ENCODE measurements around the gene NUDT19. TPM values are rescaled to one million over a fixed set of nuclear protein-coding genes. Genes with fewer than 3 reads are reported as not detected.

NUDT19 gene
- total RNA-seq = 10 to 100 TPM in 2 of 4 donors, 1 to 10 TPM in 2; 6.1 to 13.6 (median 9.0) TPM

GRCh38 chr19:32691291-32691951 is at the start of gene NUDT19:
Gene NUDT19, plus strand, starts transcription at chr19:32691821. Its CDS starts 140 bp downstream, at chr19:32691961.
- Histone ChIP-seq H3K9me3 (no peaks in the 10 kb centered on the region), H3K4me3 (peak within 1 kb of the TSS; percentile 56 to 70), H3K36me3 (no peaks in the 10 kb centered on the region), H3K27me3 (no peaks in the 10 kb centered on the region), H3K4me1 (peaks cover 0 to 59% (median 23%) of the 10 kb centered on the region in 3 donors), H3K27ac (peak within 1 kb of the TSS; percentile 27 to 90 (median 82))
- peak; percentile 95 for ATAC-seq
- WGBS, 2 donors (ENCODE audit: low coverage in 1 of 2) = 11 to 35% methylated on average over 5 to 6 of the region's 32 CpGs
- TF ChIP-seq POLR2AphosphoS5 (IDR thresholded peaks at IDR 0.05) = peak; percentile 78
- TF ChIP-seq CTCF (IDR thresholded peaks at IDR 0.05) = no peak
- peak; percentile 46 to 73 for TF ChIP-seq POLR2A (IDR thresholded peaks at IDR 0.05)
- TF ChIP-seq EP300 (IDR thresholded peaks at IDR 0.05) = no peak

DNA sequence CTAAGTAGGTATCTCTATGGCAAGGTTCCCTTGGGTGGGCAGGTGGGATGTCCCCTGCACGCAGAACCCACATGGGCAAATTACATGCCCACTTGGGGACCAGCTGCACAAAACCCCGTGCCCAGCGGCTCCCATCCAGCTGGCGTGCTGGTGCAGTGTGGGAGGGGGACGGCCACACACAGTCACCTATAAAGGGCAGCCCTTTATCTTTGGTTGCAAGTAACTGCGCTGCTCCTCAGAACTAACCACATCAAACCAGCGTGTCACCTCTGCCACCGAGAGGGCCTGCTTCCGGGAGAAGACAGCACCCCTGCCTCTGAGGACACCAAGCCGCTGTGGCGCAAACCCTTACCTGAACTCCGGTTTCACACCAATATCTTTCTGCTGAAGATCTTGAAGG is 48.9 kb upstream of the NUDT19 start:
- H3K27ac ChIP-seq = no peak overlapping the region
- WGBS, 2 donors (ENCODE audit: low coverage in 1 of 2) = 79 to 87% methylated on average over 3 of the region's 12 CpGs
- no peak overlapping the region for H3K4me3 ChIP-seq
- no peaks in the 10 kb centered on the region for H3K9me3 ChIP-seq
- no peaks in the 10 kb centered on the region for H3K27me3 ChIP-seq
- H3K36me3 ChIP-seq = peaks cover 0 to 100% of the 10 kb centered on the region in 2 donors
- H3K4me1 ChIP-seq = no peaks in the 10 kb centered on the region
- TF ChIP-seq EP300 (IDR thresholded peaks at IDR 0.05) = no peak
- no peak for TF ChIP-seq POLR2A (IDR thresholded peaks at IDR 0.05)
- TF ChIP-seq CTCF (IDR thresholded peaks at IDR 0.05) = no peak
- TF ChIP-seq POLR2AphosphoS5 (IDR thresholded peaks at IDR 0.05) = no peak
- ATAC-seq = no peak

DNA sequence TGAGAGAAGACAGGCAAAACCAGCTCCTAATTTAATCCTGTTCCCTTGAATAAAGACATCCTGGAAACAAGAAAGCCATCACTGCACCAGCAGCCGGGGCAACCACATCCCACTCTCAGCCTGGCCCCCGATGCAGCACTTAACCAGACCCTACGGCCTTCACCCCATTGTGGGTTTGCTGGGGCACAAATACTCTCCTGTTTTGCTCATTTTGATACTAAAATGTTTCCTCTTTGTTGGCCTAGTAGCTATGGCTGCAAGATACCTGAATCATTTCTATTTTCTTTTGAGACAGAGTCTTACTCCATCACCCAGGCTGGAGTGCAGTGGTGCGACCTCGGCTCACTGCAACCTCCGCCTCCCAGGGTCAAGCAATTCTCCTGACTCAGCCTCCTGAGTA is 45.1 kb upstream of the NUDT19 start:
- 85 to 96% methylated on average over 4 to 6 of the region's 6 CpGs for WGBS, 2 donors (ENCODE audit: low coverage in 1 of 2)
- peaks cover 0 to 87% of the 10 kb centered on the region in 2 donors for H3K36me3 ChIP-seq
- TF ChIP-seq POLR2AphosphoS5 (IDR thresholded peaks at IDR 0.05) (no peak), POLR2A (IDR thresholded peaks at IDR 0.05) (no peak), EP300 (IDR thresholded peaks at IDR 0.05) (no peak), CTCF (IDR thresholded peaks at IDR 0.05) (no peak)
- H3K4me3 ChIP-seq = no peak overlapping the region
- H3K9me3 ChIP-seq = no peaks in the 10 kb centered on the region
- no peak for ATAC-seq
- peaks cover 0 to 7% (median 0%) of the 10 kb centered on the region in 3 donors for H3K4me1 ChIP-seq
- no peak overlapping the region for H3K27ac ChIP-seq
- no peaks in the 10 kb centered on the region for H3K27me3 ChIP-seq

DNA sequence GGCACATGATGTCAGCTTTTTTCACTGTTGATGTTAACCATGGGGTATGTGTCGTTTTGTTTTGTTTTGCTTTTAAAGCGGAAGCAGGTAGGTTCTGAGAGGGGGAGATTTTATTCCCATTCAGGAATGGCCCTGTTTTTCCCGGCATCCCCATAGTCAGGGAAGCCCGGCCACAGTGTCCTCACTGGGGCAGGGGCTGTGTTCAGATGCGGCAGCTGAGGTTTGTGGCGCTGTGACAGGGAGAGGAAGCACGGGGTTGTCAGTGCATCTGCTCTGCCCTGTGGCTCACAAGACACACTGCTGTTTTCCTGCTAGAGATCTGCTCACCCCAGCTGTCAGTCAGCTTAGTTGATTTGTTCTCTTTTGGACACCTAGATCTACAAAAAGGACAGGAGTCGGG is 44.3 kb upstream of the NUDT19 start:
- Histone ChIP-seq H3K9me3 (no peaks in the 10 kb centered on the region), H3K4me1 (peaks cover 0 to 15% (median 0%) of the 10 kb centered on the region in 3 donors), H3K27ac (no peak overlapping the region), H3K4me3 (no peak overlapping the region), H3K36me3 (peaks cover 0 to 79% of the 10 kb centered on the region in 2 donors), H3K27me3 (no peaks in the 10 kb centered on the region)
- no peak for ATAC-seq
- TF ChIP-seq EP300 (IDR thresholded peaks at IDR 0.05) = no peak
- no peak for TF ChIP-seq POLR2AphosphoS5 (IDR thresholded peaks at IDR 0.05)
- TF ChIP-seq CTCF (IDR thresholded peaks at IDR 0.05) = no peak
- TF ChIP-seq POLR2A (IDR thresholded peaks at IDR 0.05) = no peak
- WGBS, 2 donors (ENCODE audit: low coverage in 1 of 2) = 60% methylated on average over 1 of the region's 8 CpGs; no CpG with 5 or more reads in 1 of the 2 donors

DNA sequence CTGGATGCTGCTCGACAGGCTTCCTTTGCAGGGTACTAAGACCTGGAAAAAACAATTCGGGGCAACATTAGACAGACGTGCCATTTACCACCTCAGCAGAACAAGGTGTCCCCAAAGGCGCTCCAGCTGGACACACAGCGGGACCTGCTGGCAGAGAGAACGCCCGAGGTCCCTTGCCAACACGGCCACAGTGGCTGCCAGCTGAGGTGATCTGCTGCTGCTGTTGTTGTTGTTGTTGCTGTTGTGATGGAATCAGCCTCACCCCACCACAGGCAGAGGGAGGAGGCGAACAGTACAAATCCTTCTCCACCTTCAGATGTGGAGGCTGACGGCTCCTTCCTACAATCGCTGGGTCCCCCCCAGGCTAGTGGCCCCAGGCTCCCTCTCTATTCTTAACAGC is 41.9 kb upstream of the NUDT19 start:
- ATAC-seq = no peak
- no peaks in the 10 kb centered on the region for H3K9me3 ChIP-seq
- H3K4me3 ChIP-seq = no peak overlapping the region
- TF ChIP-seq POLR2AphosphoS5 (IDR thresholded peaks at IDR 0.05) (no peak), EP300 (IDR thresholded peaks at IDR 0.05) (no peak), CTCF (IDR thresholded peaks at IDR 0.05) (no peak), POLR2A (IDR thresholded peaks at IDR 0.05) (no peak)
- H3K4me1 ChIP-seq = peaks cover 0 to 28% (median 0%) of the 10 kb centered on the region in 3 donors
- no CpG with 5 or more reads among the region's 11 CpGs for WGBS, 2 donors (ENCODE audit: low coverage in 1 of 2)
- H3K27me3 ChIP-seq = no peaks in the 10 kb centered on the region
- H3K27ac ChIP-seq = no peak overlapping the region
- peaks cover 0 to 63% of the 10 kb centered on the region in 2 donors for H3K36me3 ChIP-seq
